Measurements from ENCODE around the gene PPL.
"Not testable (repeated sequence)": the region's sequence is repeated elsewhere in the genome, so short reads cannot be mapped to it uniquely, and the experiment has no call there.

Gene PPL

DNA sequence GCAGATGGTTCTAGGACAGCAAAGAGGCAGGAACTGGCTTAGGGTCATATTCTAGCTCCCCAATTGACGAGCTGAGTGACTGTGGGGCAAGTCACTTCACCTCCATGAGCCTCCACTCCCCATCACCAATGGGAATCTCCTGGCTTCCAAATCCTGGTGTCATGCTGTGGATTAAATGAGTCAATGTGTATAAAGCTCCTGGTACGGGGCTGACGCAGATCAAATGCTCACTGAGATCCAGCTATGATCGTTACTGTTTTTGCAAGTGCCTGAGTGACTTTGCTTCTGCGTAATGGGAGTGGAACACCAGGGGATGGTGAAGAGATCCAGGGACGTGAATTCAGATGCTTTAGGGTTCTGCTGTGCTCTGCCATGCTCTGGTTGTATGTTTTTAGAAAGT lies 23.6 kb upstream of the PPL start:
- in situ Hi-C loops (cut with HindIII; ENCODE audit: low sequenced_read_pairs) = no loop called here

DNA sequence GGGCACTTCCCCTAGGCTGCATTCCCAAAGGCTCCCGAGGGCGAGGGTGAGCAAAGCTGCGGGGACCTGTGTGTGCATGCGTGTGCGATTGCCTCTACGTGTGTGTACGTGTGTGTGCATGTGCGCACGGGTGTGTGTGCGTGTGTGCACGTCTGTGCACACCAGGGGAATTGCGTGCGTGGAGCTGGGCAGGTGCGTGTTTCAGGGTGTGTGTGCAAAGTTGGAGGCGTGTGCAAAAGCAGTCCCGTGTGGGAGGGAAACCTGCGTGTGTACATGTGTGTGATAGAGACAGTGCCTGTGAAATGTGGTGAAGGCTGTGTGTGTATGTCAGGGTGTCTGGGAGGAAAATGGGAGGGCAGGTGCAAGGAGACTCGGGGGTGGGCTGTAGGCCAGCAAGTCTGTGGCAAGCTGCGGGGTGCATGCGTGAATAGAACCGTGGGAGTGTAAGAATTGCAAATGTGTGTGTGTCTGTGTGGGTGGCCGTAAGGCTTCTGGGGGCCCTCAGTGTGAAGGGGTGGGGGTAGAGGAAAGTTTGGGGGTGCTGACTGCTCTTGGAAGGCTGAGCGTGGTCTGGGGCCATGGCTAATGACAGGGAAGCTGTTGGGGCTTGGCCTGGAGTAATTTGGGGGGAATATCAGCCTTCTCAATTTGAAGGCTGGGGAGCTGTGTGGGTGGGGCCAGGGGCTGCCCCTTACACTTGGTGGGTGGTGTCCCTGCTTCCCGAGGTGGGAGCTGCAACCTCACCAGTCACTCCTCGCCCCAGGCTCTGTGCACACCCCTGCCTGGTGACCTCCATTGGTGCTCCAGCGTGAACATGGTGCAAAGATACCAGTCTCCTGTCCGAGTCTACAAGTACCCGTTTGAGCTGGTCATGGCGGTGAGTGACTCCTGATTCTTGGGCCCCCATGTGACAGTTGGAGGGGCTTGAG lies 21.8 kb upstream of the PPL start:
- in situ Hi-C loops (cut with HindIII; ENCODE audit: low sequenced_read_pairs) = no loop called here

DNA sequence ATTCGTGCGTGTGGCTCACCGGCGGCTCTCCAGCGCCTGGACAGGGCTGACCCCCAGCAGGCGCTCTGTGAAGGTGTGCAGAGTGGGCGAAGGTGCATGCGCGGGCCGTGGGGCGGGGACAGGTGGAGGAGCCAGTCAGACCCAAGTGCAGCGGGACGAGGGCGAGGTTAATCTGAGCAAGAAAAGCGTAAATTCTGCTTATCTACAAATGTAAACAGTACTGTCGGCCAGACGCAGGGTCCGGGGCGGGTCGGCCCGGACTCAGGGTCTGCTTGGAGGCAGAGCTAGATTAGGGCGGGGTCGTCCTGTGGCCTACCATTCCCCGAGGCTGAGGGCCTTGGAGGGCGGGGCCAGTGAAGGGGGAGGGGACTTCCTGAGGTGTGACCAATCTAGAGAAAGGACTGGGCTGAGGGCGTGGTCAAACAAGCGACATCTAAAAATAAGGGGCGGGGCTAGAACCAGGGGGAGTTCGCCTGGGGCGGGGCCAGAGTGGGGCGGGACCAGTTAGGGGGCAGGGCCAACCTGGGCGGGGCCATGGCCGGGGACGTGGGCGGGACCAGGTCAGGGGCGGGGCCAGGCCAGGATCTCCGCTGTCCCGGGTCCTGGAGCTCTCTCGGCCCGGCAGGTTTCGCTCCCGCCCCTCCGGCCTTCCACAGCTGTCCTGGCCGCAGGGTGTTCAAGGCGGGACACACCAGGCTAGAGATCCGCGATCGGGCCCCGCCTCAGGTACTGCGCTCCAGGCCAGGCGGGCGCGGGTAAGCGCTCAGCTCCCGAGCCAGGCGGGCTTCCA lies 21.0 kb upstream of the PPL start, which contains the start of gene SEC14L5:
Gene SEC14L5, plus strand, starts transcription at position 611 of the 790 bp plus-strand sequence. CDS start 994 bp downstream, outside the sequence.
- in situ Hi-C loops (cut with HindIII; ENCODE audit: low sequenced_read_pairs) = no loop called here

DNA sequence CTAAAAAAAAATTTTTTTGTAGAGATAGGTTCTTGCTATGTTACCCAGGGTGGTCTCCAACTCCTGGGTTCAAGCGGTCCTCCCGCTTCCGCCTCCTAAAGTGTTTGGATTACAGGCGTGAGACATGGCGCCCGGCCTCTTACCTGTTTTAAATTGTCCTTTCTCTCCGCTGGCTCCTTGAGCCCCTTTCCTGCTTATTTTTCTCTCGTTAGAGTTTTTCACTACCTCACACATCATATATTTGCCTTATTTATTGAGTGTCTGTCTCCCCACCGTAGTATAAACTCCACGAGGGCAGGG lies 20.4 kb upstream of the PPL start:
- in situ Hi-C loops (cut with HindIII; ENCODE audit: low sequenced_read_pairs) = no loop called here

DNA sequence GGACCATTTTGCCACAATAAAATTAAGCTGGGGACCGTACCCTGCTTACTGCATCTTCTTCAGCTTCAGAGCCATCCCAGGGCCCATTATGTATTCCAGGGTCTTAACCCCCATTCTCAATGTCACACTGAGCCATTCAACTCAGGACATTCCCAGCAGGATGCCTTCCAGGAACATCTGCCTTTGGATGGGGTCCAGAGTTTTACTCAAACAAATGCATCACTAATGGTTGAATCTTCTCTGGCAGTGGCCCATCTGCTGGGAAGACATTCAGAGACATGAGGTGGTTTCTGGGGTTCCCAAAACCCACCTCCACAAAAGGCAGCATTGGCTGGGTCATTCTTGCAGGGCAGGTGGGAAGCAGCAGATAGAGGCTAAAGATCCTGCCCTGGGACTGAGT lies 17.8 kb upstream of the PPL start:
- in situ Hi-C loops (cut with HindIII; ENCODE audit: low sequenced_read_pairs) = no loop called here

DNA sequence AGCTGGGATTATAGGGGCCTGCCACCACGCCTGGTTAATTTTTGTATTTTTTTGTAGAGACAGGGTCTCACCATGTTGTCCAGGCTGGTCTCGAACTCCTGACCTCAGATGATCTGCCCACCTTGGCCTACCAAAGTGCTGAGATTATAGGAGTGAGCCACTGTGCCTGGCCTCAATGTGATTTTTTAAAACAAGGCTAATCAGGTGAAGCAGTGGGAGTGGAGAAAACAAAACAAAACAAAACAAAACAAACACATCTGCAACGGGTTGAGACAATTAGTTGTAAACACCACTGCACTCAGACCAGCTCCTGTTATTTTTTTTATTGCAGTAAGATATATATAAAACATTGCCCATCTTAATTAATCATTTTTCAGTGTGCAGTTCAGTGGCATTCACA lies 14.6 kb upstream of the PPL start:
- in situ Hi-C loops (cut with HindIII; ENCODE audit: low sequenced_read_pairs) = not testable (repeated sequence)

DNA sequence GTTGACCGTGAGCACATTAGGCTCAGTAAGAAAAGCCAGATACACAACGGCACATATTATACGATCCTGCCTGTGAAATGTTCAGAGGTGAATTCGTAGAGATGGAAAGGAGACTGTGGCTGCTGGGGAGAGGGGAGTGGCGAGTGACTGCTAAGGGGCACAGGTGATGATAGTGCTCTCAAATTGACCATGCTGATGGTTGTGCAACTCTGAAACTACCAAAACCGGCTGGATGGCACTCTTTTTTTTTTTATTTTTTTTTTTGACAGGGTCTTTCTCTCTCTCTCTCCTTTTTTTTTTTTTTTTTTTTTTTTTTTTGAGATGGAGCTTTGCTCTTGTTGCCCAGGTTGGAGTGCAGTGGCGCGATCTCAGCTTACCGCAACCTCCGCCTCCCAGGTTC lies 13.0 kb upstream of the PPL start:
- in situ Hi-C loops (cut with HindIII; ENCODE audit: low sequenced_read_pairs) = no loop called here

DNA sequence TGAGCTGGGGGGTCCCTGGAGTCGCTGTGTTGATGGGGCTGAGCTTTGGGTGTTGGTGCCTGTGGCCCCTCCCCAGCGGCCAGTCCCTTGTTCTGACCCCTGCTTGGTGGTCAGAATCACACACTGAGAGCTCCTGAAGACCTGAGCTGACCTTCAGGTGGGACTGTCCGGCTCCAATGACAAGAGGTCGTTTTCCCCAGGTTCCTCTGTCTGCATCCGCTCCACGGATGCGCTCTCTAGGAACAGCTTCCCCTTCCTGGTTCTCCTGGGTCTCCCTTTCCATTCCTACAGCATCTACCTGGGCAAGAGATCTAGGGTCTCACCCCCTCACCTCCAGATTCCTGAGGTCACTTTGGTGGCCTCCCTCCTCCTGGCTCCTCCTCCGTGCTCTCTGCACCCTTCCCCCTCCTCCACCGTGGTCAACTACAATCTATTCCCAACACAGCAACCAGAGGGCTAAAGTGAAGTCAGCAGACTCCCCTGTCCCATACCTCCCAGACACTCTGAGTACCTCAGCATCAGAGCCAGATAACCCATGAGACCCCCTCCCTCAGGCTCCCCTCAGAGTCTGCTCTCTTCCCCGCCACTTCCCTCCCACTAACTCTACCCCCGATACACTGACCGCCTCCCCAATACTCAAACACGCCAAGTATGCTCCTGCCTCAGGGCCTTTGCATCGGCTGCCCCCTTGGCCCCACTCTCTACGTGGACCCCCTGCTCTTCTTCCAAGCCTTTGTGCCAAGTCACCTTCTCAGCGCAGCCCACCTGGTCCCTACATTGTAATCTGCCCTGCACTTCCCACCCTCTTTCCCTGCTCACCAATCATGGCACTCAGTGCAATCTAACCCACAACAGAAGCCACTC lies 12.2 kb upstream of the PPL start:
- in situ Hi-C loops (cut with HindIII; ENCODE audit: low sequenced_read_pairs) = no loop called here

DNA sequence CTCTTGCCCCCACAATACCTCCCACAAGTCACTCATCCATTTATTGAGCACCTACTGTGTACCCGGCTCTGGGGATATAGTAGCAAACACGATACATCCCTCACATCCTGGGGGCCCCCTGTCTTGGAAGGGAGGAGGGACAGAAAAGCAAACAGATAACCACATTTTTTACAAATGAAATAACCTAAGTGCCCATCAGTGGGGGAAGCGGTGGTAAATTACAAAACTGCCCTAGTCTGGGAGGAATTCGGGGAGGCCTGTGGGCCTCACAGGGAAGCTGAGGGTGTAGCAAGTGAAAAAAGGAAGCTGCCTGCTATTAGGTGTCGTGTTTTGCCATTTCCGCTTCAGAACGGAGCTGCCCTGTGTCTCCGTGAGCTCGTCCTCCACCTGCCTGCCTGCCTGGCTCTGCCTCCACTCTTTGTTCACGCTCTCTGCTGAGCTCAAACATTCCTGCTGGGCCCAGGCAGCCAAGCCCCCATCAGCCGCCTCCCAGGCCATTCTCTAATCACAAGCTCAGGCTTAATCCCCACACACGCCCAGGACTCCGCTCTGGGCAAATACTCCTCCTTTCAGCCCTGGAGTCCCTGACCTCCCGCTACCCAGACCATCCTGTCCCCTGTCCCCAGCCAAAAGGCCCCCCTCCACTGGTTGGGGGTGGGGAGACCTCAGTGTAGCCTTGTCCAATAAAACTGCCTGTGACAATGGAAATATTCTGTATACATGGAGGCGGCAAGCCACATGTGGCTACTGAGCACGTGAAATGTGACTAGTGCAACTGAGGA lies 11.0 kb upstream of the PPL start:
- in situ Hi-C loops (cut with HindIII; ENCODE audit: low sequenced_read_pairs) = no loop called here

DNA sequence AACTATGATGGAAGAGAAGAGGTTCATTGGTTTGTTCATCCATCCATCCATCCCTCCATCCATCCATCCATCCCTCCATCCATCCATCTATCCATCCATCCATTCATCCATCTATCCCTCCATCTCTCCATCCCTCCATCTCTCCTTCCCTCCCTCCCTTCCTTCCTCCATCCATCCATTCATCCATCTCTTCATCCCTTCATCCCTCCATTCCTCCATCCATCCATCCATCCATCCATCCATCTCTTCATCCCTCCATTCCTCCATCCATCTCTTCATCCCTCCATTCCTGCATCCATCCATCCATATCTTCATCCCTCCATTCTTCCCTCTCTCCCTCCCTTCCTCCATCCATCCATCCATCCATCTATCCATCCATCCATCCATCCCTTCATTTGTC lies 10.0 kb upstream of the PPL start:
- in situ Hi-C loops (cut with HindIII; ENCODE audit: low sequenced_read_pairs) = no loop called here

DNA sequence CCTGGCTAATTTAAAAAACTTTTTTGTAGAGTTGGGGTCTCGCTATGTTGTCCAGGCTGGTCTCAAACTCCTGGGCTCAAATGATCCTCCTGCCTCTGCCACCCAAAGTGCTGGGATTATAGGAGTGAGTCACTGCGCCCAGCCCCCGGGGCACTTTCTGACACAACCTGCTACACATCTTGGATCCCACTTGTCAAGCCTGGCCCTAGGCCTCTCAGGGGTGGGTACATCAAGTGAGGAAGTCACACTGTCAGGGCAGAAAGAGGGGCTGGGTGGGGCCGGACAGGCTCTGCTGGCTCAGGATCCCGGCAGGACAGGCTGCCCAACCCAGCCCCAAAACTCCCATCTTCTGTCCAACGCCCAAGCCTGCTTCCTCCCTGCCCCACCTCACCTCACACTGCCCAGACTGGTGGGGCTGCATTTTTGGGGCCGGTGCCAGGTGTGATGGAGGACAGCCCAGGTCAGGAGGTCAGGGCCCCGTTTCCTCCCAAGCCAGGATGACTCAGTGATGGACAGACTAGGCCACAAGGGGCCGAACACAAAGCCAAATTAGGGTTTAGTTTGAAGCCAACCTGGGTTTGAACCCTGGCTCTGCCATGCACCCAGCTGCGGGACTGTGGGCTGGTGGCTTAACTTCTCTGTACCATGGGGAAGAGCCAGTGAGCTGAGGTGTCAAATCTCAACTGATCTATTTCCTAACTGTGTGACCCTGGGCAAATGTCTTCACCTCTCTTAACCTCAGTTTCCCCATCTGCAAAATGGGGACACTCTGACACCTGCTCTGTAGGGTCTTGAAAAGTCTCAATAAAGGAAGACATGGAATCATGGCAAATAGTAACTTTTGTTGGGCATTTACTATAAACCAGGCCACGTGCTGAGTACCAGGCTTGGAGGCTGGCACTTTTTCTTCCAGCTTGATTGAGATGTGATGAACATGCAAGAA lies 8.9 kb upstream of the PPL start:
- in situ Hi-C loops (cut with HindIII; ENCODE audit: low sequenced_read_pairs) = no loop called here

DNA sequence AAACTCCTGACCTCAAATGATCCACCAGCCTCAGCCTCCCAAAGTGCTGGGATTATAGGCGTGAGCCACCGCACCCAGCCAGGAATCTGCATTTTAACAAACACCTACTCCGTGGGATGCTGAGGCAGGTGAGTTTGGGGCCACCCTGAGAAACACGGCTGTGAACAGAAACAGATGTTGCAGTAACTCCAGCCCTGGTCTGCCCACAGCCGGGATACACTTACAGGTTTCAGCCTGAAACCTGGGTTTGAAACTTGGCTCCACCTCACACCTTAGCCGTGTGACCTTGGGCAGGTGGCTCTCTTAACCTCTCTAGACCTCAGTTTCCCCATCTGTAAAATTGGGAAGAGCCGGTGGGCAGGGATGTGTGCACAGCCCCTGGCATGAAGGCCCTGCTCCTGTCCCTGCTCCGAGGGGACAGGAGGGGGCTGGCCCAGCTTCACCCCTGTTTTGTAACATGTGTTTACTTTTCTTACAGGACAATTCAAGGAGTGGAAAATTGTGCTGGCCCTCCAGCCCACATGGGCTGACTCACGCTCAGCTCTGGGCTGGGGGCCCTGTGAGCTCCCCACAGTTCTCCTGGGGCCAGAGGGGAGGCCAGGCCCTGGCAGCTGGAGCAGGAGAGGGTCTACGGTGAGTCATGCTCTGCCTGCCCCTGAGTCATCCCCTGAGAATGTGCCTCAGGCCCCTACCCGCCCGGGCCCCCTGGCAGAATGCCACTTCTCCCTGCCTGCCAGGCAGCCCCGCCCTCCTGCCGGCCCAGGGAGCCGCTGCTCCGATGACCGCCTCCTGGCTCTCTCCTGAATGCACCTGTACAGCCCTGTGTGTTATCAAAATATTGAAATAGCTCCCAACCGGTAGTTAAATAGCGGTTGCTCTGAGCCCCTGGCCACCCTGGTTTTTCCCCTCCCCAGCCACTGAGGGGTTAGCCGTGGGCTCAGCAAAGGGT lies 7.7 kb upstream of the PPL start:
- in situ Hi-C loops (cut with HindIII; ENCODE audit: low sequenced_read_pairs) = no loop called here

DNA sequence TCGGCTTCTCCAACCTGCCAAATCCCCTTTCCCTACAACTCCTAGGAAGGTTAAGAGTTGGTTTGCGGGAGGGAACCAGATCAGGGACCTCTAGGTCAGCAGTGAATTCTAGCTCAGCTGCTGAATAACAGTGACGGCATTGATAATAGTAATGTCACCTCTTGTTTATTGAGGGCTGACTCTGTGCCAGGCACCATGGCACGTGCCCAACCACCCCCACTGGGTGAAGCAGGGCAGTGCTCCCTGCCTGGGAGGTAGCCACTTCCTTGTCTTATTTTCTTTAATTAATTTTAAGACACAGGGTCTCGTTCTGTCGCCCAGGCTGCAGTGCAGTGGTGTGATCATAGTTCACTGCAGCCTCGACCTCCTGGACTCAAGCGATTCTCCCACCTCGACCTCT lies 5.5 kb upstream of the PPL start:
- in situ Hi-C loops (cut with HindIII; ENCODE audit: low sequenced_read_pairs) = no loop called here

DNA sequence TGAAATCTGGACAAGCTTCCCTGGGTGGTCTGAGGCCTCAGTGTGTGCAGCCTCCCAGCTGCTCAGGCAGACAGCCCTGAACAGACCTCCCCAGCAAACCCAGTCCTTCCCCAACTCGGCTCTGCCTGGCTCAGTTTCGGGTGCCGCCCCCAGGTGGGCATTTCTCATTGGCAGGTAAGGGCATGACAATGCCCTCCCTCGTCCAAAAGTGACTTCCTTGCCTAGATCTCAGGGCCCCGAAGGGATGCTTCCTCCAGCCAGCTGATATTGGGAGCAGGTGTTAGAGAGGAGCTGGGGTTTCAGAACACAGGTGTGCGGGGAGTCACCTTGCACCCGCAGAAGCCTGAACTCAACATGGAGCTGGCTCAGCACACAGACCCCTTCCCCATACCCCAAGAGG lies 3.8 kb upstream of the PPL start:
- in situ Hi-C loops (cut with HindIII; ENCODE audit: low sequenced_read_pairs) = no loop called here

DNA sequence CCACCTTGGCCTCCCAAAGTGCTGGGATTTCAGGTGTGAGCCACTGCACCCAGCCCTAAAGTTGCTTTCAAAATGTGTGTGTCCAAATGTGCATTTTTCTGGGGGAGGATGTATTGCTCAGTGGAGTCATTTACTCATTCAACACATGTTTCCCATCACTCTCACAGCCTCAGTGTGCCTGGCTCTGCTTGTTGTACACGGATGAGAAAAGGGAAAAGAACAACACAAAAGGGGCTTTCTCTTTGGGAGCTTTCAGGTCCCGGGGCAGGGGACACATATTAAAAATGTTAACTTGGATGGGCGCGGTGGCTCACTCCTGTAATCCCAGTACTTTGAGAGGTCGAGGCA lies 1.7 kb upstream of the PPL start:
- in situ Hi-C loops (cut with HindIII; ENCODE audit: low sequenced_read_pairs) = no loop called here

DNA sequence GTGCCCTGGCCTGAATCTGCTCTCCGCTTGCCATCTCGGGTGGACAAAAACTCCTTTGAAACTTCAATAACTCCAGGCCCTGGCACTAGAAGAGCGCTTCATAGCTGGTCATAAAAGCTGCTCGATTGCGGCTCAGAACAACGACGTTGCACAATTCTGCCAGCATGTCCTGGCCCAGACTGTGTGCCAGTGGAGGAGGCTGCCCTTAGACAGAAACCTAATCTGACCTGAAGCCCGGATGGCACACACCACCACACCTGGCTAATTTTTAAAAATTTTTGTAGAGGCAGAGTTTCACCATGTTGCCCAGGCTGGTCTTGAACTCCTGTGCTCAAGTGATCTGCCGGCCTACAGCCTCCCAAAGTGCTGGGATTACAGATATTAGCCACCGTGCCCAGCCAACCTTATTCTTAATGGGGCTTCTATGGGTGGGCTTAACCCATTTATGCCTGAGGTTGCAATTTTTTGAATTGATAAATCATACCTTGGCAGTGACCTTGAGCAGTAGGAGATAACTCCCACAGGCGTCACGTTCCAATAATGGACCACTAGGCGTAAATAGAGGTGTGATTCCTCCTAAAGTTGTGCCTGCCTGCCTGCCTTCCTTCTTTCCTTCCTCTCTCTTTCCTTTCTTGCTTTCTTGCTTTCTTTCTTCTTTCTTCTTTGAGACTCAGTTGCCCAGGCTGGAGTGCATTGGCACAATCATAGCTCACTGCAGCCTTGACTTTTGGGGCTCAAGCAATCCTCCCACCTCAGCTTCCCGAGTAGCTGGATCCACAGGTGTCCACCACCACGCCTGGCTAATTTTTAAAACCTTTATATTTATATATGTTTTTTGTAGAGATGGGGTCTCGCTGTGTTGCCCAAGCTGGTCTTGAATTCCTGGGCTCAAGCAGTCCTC lies 1.1 kb upstream of the PPL start:
- in situ Hi-C loops (cut with HindIII; ENCODE audit: low sequenced_read_pairs) = no loop called here

DNA sequence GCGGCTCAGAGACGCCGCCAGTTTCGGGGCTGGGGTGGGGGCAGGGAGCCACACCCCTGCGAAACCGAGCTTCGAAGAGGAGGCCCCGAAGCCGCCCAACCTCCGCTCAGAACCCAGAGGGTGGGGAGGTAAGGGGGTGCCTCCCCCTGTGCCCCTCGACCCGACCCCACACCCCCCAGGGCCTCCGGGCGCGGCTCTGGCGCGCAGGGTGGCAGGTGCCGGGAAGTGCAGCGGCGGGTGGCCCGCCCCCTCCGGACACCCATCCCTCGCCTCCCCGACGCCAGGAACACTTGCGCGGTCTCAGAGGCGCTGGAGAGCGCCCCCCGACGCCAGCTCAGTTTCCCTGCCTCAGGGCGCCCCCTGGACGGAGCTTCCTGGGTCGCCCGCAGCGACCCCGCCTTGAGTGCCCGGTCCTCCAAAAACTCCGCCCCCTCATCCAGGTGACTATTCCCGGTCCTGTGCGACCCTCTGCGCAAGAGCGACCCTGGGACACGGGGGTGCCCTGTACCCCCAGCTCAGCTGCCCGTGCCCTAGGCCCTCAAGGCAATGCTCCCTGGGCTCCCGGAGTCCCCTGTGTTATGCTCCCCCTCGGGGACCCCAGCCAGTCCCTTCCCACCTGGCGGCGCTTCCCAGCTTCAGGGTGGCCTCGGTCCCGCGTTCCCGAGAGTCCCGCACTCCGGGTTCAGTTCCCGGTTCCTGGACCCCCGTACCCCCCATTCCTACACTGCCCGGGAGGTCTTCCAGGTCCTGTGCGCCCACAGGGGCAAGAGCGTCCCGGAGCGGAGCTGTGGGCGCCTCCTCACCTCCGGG lies 562 bp downstream of the PPL start:
- in situ Hi-C loops (cut with HindIII; ENCODE audit: low sequenced_read_pairs) = no loop called here
